Glutamatergic neuron (in vitro differentiated cells): ENCODE measurements around the gene ZNRF1. TPM values are rescaled to one million over a fixed set of nuclear protein-coding genes. Genes with fewer than 3 reads are reported as not detected.

Source experiments
- DNase-seq: peaks from one replicate; pipeline ENCODE4 v3.0.0; 2022
- H3K27ac Mint-ChIP-seq: one replicate; pipeline ENCODE4 v1.8.0; 2020; ENCODE audit warnings: mild to moderate bottlenecking, mixed read lengths, inconsistent platforms; ENCODE audit not compliant: unreplicated experiment
- H3K27me3 Mint-ChIP-seq: one replicate; pipeline ENCODE4 v1.8.0; 2020; ENCODE audit warnings: mild to moderate bottlenecking, moderate library complexity, mixed read lengths, inconsistent platforms; ENCODE audit not compliant: unreplicated experiment
- H3K36me3 Mint-ChIP-seq: one replicate; pipeline ENCODE4 v1.8.0; 2020; ENCODE audit warnings: mild to moderate bottlenecking, mixed read lengths, inconsistent platforms; ENCODE audit not compliant: unreplicated experiment
- H3K4me1 Mint-ChIP-seq: one replicate; pipeline ENCODE4 v1.8.0; 2020; ENCODE audit warnings: mild to moderate bottlenecking, low read depth, mixed read lengths, inconsistent platforms; ENCODE audit not compliant: unreplicated experiment
- H3K4me3 Mint-ChIP-seq: one replicate; pipeline ENCODE4 v1.8.0; 2020; ENCODE audit warnings: mild to moderate bottlenecking, mixed read lengths, inconsistent platforms; ENCODE audit not compliant: unreplicated experiment
- H3K9me3 Mint-ChIP-seq: one replicate; pipeline ENCODE4 v1.8.0; 2020; ENCODE audit warnings: mild to moderate bottlenecking, moderate library complexity, mixed read lengths, inconsistent platforms; ENCODE audit not compliant: unreplicated experiment
- total RNA-seq: library from RNA; stranded (reverse); fragmentation: NEBNext Ultra II Directional; extraction: Animal tissue kit (Norgen Biotek cat#: 25700); gene quantifications from one replicate; pipeline ENCODE4 v1.2.1, GENCODE V29; 2021; ENCODE audit not compliant: unreplicated experiment
- TF ChIP-seq, protein P1 (sequence below): fragments of 200-600 bp; sonication (generic); IDR thresholded peaks from one replicate; pipeline ENCODE4 v1.5.0; 2021; ENCODE audit not compliant: partially characterized antibody, unreplicated experiment

ZNRF1 gene
- total RNA-seq, 1 donor from 2014 or later, result 55.3 TPM

DNA sequence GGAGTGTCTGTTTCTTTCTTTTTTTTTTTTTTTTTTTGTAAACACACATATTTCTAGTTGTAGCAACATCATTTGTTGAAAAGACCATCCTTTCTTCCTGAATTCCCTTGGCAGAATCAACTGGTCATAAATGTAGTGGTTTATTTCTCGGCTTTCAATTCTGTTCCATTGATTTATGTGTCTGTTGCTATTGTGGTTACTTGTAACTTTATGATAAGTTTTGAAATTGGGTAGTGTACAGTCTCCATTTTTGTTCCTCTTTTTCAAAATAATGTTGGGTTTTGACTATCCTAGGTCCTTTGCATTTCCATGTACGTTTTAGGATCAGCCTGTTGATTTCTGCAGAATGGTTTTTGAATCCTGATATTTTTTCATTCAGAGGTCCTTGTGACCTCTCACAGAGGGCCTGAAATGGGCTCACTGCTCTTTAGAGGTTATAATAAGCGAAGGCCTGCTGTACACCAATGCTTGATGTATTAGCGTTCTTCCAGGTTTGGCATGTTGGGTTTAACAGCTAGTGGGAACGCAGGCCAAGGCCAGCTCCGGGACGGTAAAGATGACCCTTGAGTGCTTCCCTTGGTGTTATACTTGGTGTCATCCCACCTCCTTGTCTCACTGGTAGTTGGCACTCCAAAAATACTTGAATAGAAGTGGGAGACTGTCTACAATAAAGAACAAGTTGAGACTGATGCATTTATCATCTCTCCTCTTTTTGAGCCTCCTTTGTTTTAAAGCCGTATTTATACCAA, 43.8 kb downstream of the ZNRF1 start:
- Mint-ChIP-seq H3K27ac (no peak overlapping the region), H3K9me3 (no peaks in the 10 kb centered on the region), H3K36me3 (peaks cover 5% of the 10 kb centered on the region), H3K27me3 (no peaks in the 10 kb centered on the region), H3K4me3 (no peak overlapping the region), H3K4me1 (peaks cover 3% of the 10 kb centered on the region)
- no peak for DNase-seq
- TF ChIP-seq, protein P1, sequence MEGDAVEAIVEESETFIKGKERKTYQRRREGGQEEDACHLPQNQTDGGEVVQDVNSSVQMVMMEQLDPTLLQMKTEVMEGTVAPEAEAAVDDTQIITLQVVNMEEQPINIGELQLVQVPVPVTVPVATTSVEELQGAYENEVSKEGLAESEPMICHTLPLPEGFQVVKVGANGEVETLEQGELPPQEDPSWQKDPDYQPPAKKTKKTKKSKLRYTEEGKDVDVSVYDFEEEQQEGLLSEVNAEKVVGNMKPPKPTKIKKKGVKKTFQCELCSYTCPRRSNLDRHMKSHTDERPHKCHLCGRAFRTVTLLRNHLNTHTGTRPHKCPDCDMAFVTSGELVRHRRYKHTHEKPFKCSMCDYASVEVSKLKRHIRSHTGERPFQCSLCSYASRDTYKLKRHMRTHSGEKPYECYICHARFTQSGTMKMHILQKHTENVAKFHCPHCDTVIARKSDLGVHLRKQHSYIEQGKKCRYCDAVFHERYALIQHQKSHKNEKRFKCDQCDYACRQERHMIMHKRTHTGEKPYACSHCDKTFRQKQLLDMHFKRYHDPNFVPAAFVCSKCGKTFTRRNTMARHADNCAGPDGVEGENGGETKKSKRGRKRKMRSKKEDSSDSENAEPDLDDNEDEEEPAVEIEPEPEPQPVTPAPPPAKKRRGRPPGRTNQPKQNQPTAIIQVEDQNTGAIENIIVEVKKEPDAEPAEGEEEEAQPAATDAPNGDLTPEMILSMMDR, result no peak

DNA sequence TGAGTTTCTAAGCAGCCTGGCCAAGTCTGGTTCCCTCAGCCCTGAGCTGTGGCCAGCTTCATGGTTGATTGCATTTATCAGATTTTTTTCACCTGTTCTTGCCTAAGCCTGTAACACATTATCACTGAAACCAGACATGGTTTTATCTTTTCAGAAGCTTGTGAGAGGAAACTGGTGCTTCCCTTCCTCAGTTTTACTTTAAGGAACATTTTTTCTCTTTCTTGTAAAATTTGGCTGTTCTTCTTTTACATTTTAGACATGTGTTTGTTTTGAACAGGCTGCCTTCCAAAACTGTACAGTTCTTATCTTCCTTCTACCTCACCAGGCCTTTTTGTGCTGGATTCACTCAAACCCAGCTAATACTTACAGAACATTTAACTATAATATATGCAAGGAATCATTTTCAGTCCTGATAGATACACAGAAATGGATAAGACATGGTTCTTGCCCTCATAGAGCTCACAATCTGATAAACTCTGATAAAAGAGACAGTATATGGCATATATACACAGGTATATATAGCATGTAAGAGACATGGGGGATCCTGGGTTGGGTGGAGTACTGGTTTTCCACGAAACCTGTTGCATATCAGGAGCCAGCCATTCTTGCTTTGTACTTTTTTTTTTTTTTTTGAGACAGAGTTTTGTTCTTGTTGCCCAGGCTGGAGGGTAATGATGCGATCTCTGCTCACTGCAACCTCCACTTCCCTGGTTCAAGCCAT, 44.5 kb downstream of the ZNRF1 start:
- no peak for DNase-seq
- Mint-ChIP-seq H3K27me3 (no peaks in the 10 kb centered on the region), H3K4me1 (peaks cover 3% of the 10 kb centered on the region), H3K27ac (no peak overlapping the region), H3K9me3 (no peaks in the 10 kb centered on the region), H3K4me3 (no peak overlapping the region), H3K36me3 (no peaks in the 10 kb centered on the region)
- TF ChIP-seq, protein P1, result no peak

DNA sequence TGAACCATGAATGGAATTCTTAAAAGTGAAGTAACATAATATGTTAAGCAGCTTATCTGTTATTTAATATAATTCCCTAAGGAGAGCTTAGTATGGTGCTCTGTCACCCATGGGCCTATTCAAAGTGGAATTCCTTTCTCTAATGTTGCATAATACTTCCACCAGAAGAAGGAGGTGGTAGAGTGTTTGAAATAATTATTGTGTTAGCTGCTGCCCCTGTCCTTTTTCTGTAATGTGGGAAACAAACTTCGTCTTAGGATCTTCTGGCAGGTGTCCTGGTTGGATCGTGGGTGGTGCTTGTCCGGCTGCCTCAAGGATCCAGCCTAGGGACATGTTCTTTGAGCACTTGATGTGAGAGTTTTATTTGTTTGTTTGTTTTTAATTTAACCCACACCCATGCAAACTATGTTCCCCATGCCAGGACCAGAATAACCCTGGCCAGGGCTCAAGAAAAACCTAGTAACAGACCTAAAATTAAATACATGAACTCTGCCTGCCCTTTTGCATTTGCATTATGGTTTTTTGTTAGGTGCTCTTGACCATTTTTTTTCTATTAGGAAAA, 46.1 kb downstream of the ZNRF1 start:
- TF ChIP-seq, protein P1, result no peak
- Mint-ChIP-seq H3K27me3 (no peaks in the 10 kb centered on the region), H3K4me3 (no peak overlapping the region), H3K27ac (no peak overlapping the region), H3K36me3 (no peaks in the 10 kb centered on the region), H3K9me3 (no peaks in the 10 kb centered on the region), H3K4me1 (peaks cover 3% of the 10 kb centered on the region)
- no peak for DNase-seq

DNA sequence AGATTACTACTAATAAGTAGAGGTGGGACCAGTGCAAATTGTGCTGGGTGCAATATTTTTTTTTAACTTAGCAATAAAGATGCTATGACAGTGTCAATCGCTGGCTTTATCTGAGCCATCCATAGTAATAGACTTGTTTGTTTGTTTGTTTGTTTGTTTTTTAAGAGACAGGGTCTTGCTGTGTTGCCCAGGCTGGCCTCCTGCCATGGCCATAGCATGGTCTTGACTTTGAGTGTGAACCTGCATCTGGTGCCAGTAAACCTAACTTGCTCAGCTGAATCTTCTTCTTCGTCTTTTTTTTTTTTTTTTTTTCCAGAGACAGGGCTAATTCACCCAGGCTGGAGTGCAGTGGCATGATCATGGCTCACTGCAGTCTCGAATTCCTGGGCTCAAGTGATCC, 46.6 kb downstream of the ZNRF1 start:
- Mint-ChIP-seq H3K4me3 (no peak overlapping the region), H3K9me3 (no peaks in the 10 kb centered on the region), H3K27me3 (no peaks in the 10 kb centered on the region), H3K4me1 (peaks cover 3% of the 10 kb centered on the region), H3K36me3 (no peaks in the 10 kb centered on the region), H3K27ac (no peak overlapping the region)
- TF ChIP-seq, protein P1, result no peak
- DNase-seq, result no peak

DNA sequence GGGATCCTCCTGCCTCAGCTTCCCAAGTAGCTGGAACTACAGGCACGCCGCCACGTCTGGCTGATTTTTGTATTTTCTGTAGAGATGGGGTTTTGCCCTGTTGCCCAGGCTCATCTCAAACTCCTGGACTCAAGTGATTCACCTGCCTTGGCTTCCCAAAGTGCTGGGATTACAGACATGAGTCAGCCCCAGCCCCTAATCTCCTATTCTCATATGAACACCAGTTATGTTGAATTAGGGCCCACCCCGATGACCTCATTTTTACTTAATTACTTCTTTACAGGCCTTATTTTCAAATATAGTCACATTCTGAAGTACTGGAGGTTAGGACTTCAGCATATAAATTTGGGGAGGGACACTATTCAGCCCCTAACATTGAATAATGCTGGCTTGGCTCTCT, 49.2 kb downstream of the ZNRF1 start:
- Mint-ChIP-seq H3K9me3 (no peaks in the 10 kb centered on the region), H3K36me3 (no peaks in the 10 kb centered on the region), H3K4me3 (no peak overlapping the region), H3K27ac (no peak overlapping the region), H3K4me1 (peaks cover 3% of the 10 kb centered on the region), H3K27me3 (no peaks in the 10 kb centered on the region)
- TF ChIP-seq, protein P1, result no peak
- no peak for DNase-seq
